ENCODE results near the gene CLCN7. TPM values are rescaled to one million over a fixed set of nuclear protein-coding genes. Genes with fewer than 3 reads are reported as not detected.

CLCN7 gene
- total RNA-seq, 2 experiments from 2014 or later, result 31.1 to 62.4 TPM

- CTCF ChIA-PET (ENCODE audit: unreplicated experiment), result no interaction called here
- no peak for TF ChIP-seq CTCF (conservative IDR thresholded peaks at IDR 0.05; ENCODE audit: low read length)
- no peak for TF ChIP-seq EZH2phosphoT487 (IDR thresholded peaks at IDR 0.05; ENCODE audit: borderline replicate concordance, low read depth, low read length)
- H3K9me3 ChIP-seq (ENCODE audit: low read length), result no peaks in the 10 kb centered on the region
These were observed 13.3 kb upstream of the CLCN7 start for GRCh38 chr16:1488054-1488601.

GRCh38 chr16:1487395-1488053 is 12.7 kb upstream of the CLCN7 start:
- no TSS peak for BruUV-seq (replicated peaks)
- Histone ChIP-seq H3K4me2 (ENCODE audit: low read length) (no peak overlapping the region), H3K36me3 (ENCODE audit: insufficient read depth, low read length) (no peaks in the 10 kb centered on the region), H2AFZ (ENCODE audit: low read length) (no peak overlapping the region), H4K20me1 (ENCODE audit: insufficient read depth, low read length) (no peaks in the 10 kb centered on the region), H3K79me2 (ENCODE audit: insufficient read depth, low read depth, low read length) (no peaks in the 10 kb centered on the region), H3K9me2 (ENCODE audit: insufficient read depth, low read length) (no peaks in the 10 kb centered on the region), H3K9me3 (ENCODE audit: low read length) (no peaks in the 10 kb centered on the region), H3K4me1 (ENCODE audit: insufficient read depth, low read length, poor library complexity, severe bottlenecking) (peaks cover 4% of the 10 kb centered on the region), H3K4me3 (ENCODE audit: low read depth, low read length, poor library complexity, severe bottlenecking) (no peak overlapping the region), H3K27ac (ENCODE audit: low read depth, low read length, poor library complexity, severe bottlenecking) (no peak overlapping the region)
- POLR2A ChIA-PET, result no interaction called here
- no peak for DNase-seq (ENCODE audit: low spot score)
- CTCF ChIA-PET (ENCODE audit: unreplicated experiment), result interaction anchor here (0.5 kb wide), 1 partner anchor 217 kb away, joined by 3 read pairs; no protein-coding TSS in a partner anchor
- TF ChIP-seq EZH2phosphoT487 (IDR thresholded peaks at IDR 0.05; ENCODE audit: borderline replicate concordance, low read depth, low read length), result no peak
- TF ChIP-seq CTCF (conservative IDR thresholded peaks at IDR 0.05; ENCODE audit: low read length), result no peak
- intact Hi-C loops (cut with micrococcal nuclease; ENCODE audit: unreplicated experiment), result no loop called here

More at GRCh38 chr16:1488054-1488601, 13.3 kb upstream of the CLCN7 start:
- Histone ChIP-seq H3K4me3 (ENCODE audit: low read depth, low read length, poor library complexity, severe bottlenecking) (no peak overlapping the region), H3K4me1 (ENCODE audit: insufficient read depth, low read length, poor library complexity, severe bottlenecking) (peaks cover 7% of the 10 kb centered on the region), H3K9me2 (ENCODE audit: insufficient read depth, low read length) (no peaks in the 10 kb centered on the region), H4K20me1 (ENCODE audit: insufficient read depth, low read length) (no peaks in the 10 kb centered on the region), H3K79me2 (ENCODE audit: insufficient read depth, low read depth, low read length) (no peaks in the 10 kb centered on the region), H2AFZ (ENCODE audit: low read length) (no peak overlapping the region), H3K36me3 (ENCODE audit: insufficient read depth, low read length) (no peaks in the 10 kb centered on the region), H3K27ac (ENCODE audit: low read depth, low read length, poor library complexity, severe bottlenecking) (no peak overlapping the region), H3K4me2 (ENCODE audit: low read length) (no peak overlapping the region)
- POLR2A ChIA-PET, result no interaction called here
- no peak for DNase-seq (ENCODE audit: low spot score)
- intact Hi-C loops (cut with micrococcal nuclease; ENCODE audit: unreplicated experiment), result no loop called here
- BruUV-seq (replicated peaks), result no TSS peak
